Neural crest cell (in vitro differentiated cells): ENCODE measurements around the gene TECPR1. TPM values are rescaled to one million over a fixed set of nuclear protein-coding genes. Genes with fewer than 3 reads are reported as not detected.
A peak's percentile ranks its signal among the peaks of the same experiment; 100 is the strongest.

Experiments
- DNase-seq: peaks from one replicate; pipeline ENCODE4 v3.0.0; 2021; ENCODE audit warnings: low read depth, mixed read lengths, low spot score
- H3K27ac Mint-ChIP-seq: one replicate; pipeline ENCODE4 v1.8.0; 2021; ENCODE audit warnings: mild to moderate bottlenecking, mixed read lengths; ENCODE audit not compliant: unreplicated experiment
- H3K27me3 Mint-ChIP-seq: 2 replicates; pipeline ENCODE4 v1.8.0; 2021; ENCODE audit warnings: low read depth, mild to moderate bottlenecking, mixed read lengths
- H3K36me3 Mint-ChIP-seq: 2 replicates; pipeline ENCODE4 v1.8.0; 2021; ENCODE audit warnings: low read depth, mild to moderate bottlenecking, mixed read lengths
- H3K4me1 Mint-ChIP-seq: 2 replicates; pipeline ENCODE4 v1.8.0; 2021; ENCODE audit warnings: mixed read lengths
- H3K4me3 Mint-ChIP-seq: one replicate; pipeline ENCODE4 v1.8.0; 2021; ENCODE audit warnings: mild to moderate bottlenecking, mixed read lengths
- H3K9me3 Mint-ChIP-seq: 2 replicates; pipeline ENCODE4 v1.8.0; 2021; ENCODE audit warnings: mixed read lengths
- CTCF ChIP-seq: fragments of 200-600 bp; sonication (generic); conservative IDR thresholded peaks from 2 replicates; pipeline ENCODE4 v1.5.0; 2021; ENCODE audit warnings: antibody characterized with exemption, mild to moderate bottlenecking
- total RNA-seq: library from RNA; stranded (reverse); gene quantifications from 2 replicates; pipeline ENCODE4 v1.2.1, GENCODE V29; 2021

Gene TECPR1
- total RNA-seq, 1 donor from 2014 or later, result 35.2 TPM

- no peak for TF ChIP-seq CTCF
- Mint-ChIP-seq H3K4me1 (peaks cover 1% of the 10 kb centered on the region), H3K4me3 (no peak overlapping the region), H3K27me3 (no peaks in the 10 kb centered on the region), H3K36me3 (no peaks in the 10 kb centered on the region), H3K27ac (no peak overlapping the region), H3K9me3 (no peaks in the 10 kb centered on the region)
- no peak for DNase-seq
Measured at GRCh38 chr7:98295467-98296192, 43.6 kb upstream of the TECPR1 start.

GRCh38 chr7:98294798-98295382, 42.9 kb upstream of the TECPR1 start:
- Mint-ChIP-seq H3K27me3 (no peaks in the 10 kb centered on the region), H3K27ac (no peak overlapping the region), H3K4me3 (no peak overlapping the region), H3K4me1 (no peaks in the 10 kb centered on the region), H3K9me3 (no peaks in the 10 kb centered on the region), H3K36me3 (no peaks in the 10 kb centered on the region)
- TF ChIP-seq CTCF, result peak; percentile 85
- DNase-seq, result peak; percentile 61

DNA sequence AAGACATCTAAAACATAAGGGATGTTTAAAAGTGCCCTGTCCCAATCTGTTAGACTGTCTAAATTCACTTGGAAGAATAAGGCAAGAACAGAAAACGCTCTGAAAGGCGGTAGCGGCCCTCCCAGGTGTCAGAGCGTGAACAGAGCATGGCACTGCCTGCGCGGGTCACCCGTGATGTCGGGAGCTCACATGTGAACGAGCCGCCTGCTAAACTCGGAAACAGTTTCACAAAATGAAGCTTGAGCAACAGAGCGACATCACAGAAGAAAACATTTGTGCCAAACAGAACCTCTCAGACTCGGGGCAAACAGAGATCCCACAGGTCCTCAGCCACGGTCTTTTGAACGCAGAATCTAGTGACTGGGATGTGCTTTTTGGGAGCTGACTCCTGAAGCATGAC, 42.3 kb upstream of the TECPR1 start:
- Mint-ChIP-seq H3K27me3 (no peaks in the 10 kb centered on the region), H3K4me3 (no peak overlapping the region), H3K9me3 (no peaks in the 10 kb centered on the region), H3K4me1 (no peaks in the 10 kb centered on the region), H3K36me3 (no peaks in the 10 kb centered on the region), H3K27ac (no peak overlapping the region)
- TF ChIP-seq CTCF, result no peak
- no peak for DNase-seq

DNA sequence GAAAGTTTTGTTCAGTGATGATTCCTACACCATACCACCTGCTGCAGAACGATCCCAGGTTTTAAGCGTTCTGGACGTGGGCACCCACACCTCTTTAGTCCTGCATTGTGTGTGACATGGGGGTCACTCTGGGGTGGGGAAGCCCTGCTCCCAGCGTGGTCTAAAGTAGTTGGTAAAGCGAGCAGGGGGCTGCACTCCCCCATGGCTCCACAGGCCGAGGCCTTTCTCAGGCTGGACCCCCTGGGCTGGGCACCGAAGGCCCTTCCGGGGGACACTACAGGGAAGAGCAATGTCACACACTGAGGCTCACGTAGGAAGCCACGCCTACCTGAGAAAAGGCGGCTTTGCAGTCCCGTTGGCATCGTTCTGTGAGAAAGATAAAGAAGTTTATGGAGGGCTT, 41.7 kb upstream of the TECPR1 start:
- no peak for TF ChIP-seq CTCF
- Mint-ChIP-seq H3K27me3 (no peaks in the 10 kb centered on the region), H3K27ac (no peak overlapping the region), H3K4me3 (no peak overlapping the region), H3K9me3 (no peaks in the 10 kb centered on the region), H3K4me1 (no peaks in the 10 kb centered on the region), H3K36me3 (no peaks in the 10 kb centered on the region)
- DNase-seq, result no peak

- no peak for DNase-seq
- no peaks in the 10 kb centered on the region for H3K9me3 Mint-ChIP-seq
Measured at GRCh38 chr7:98293265-98293664, 41.2 kb upstream of the TECPR1 start.

More at GRCh38 chr7:98293265-98293664, 41.2 kb upstream of the TECPR1 start:
- Mint-ChIP-seq H3K4me3 (no peak overlapping the region), H3K36me3 (no peaks in the 10 kb centered on the region), H3K27me3 (no peaks in the 10 kb centered on the region), H3K4me1 (no peaks in the 10 kb centered on the region), H3K27ac (no peak overlapping the region)
- no peak for TF ChIP-seq CTCF
